Calu3 (cell line): ENCODE results near the gene HMGA1. TPM values are rescaled to one million over a fixed set of nuclear protein-coding genes. Genes with fewer than 3 reads are reported as not detected.

ENCODE experiments used
- BruUV-seq: library from RNA; stranded (reverse); fragments of 400-500 nt; replicated peaks from 2 replicates; lab custom pipeline; 2021; lab: Mats Ljungman, UMichigan
- CTCF ChIA-PET: fragments of 300-600 bp; sonication (Branson Sonifier 250); formaldehyde crosslinking; loops from one replicate; lab custom pipeline; 2022; ENCODE audit warnings: antibody characterized with exemption; lab: Charles Lee
- DNase-seq: peaks from one replicate; pipeline ENCODE4 v3.0.0; 2022
- H3K27ac Mint-ChIP-seq: one replicate; pipeline ENCODE4 v1.8.0; 2022; ENCODE audit warnings: mixed read lengths; ENCODE audit not compliant: unreplicated experiment
- H3K27me3 Mint-ChIP-seq: one replicate; pipeline ENCODE4 v1.8.0; 2022; ENCODE audit warnings: mixed read lengths; ENCODE audit not compliant: unreplicated experiment
- H3K36me3 Mint-ChIP-seq: one replicate; pipeline ENCODE4 v1.8.0; 2022; ENCODE audit warnings: mild to moderate bottlenecking, moderate library complexity, mixed read lengths; ENCODE audit not compliant: insufficient read depth, unreplicated experiment
- H3K4me1 Mint-ChIP-seq: one replicate; pipeline ENCODE4 v1.8.0; 2022; ENCODE audit warnings: mild to moderate bottlenecking, low read depth, mixed read lengths; ENCODE audit not compliant: unreplicated experiment
- H3K4me3 Mint-ChIP-seq: one replicate; pipeline ENCODE4 v1.8.0; 2022; ENCODE audit warnings: mild to moderate bottlenecking, low read depth, moderate library complexity, mixed read lengths; ENCODE audit not compliant: unreplicated experiment
- H3K9me3 Mint-ChIP-seq: one replicate; pipeline ENCODE4 v1.8.0; 2022; ENCODE audit warnings: low read depth, mixed read lengths; ENCODE audit not compliant: unreplicated experiment
- intact Hi-C: fragments of 100-400 bp; cut with micrococcal nuclease; formaldehyde crosslinking; loops from one replicate; pipeline ENCODE4 v1.10.0; 2022; ENCODE audit not compliant: unreplicated experiment
- total RNA-seq: library from RNA; stranded (reverse); gene quantifications from 2 replicates; pipeline ENCODE4 v1.2.3, GENCODE V29; 2022
- TF ChIP-seq, protein P1 (sequence below): fragments of 200-600 bp; IDR thresholded peaks from one replicate; pipeline ENCODE4 v1.8.0; 2022; ENCODE audit warnings: antibody characterized with exemption; ENCODE audit not compliant: unreplicated experiment

HMGA1 gene
- total RNA-seq, 1 experiment from 2014 or later: 1,138 TPM

DNA sequence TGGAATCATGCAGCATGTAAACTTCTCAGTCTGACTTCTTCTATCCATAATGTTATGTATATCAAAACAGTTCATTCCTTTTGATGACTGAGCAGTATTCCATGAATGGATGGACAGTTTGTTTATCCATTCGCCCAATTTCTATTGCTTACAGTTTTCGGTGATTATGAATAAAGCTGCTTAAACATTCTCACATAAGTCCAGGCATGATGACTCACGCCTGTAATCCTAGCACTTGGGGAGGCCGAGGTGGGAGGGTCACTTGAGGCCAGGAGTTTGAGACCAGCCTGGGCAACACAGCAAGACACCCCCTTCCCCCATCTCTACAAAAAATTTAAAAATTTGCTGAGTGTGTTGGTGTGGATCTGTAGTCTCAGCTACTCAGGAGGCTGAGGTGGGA lies 22.9 kb upstream of the HMGA1 start:
- no peaks in the 10 kb centered on the region for H3K9me3 Mint-ChIP-seq
- H3K27me3 Mint-ChIP-seq: no peaks in the 10 kb centered on the region
- H3K36me3 Mint-ChIP-seq: no peaks in the 10 kb centered on the region
- no peaks in the 10 kb centered on the region for H3K4me1 Mint-ChIP-seq
- no peak for DNase-seq
- no TSS peak for BruUV-seq
- no peak overlapping the region for H3K4me3 Mint-ChIP-seq
- TF ChIP-seq, protein P1, sequence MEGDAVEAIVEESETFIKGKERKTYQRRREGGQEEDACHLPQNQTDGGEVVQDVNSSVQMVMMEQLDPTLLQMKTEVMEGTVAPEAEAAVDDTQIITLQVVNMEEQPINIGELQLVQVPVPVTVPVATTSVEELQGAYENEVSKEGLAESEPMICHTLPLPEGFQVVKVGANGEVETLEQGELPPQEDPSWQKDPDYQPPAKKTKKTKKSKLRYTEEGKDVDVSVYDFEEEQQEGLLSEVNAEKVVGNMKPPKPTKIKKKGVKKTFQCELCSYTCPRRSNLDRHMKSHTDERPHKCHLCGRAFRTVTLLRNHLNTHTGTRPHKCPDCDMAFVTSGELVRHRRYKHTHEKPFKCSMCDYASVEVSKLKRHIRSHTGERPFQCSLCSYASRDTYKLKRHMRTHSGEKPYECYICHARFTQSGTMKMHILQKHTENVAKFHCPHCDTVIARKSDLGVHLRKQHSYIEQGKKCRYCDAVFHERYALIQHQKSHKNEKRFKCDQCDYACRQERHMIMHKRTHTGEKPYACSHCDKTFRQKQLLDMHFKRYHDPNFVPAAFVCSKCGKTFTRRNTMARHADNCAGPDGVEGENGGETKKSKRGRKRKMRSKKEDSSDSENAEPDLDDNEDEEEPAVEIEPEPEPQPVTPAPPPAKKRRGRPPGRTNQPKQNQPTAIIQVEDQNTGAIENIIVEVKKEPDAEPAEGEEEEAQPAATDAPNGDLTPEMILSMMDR: no peak
- H3K27ac Mint-ChIP-seq: no peak overlapping the region
- intact Hi-C loops: no loop called here
- CTCF ChIA-PET: no interaction called here

DNA sequence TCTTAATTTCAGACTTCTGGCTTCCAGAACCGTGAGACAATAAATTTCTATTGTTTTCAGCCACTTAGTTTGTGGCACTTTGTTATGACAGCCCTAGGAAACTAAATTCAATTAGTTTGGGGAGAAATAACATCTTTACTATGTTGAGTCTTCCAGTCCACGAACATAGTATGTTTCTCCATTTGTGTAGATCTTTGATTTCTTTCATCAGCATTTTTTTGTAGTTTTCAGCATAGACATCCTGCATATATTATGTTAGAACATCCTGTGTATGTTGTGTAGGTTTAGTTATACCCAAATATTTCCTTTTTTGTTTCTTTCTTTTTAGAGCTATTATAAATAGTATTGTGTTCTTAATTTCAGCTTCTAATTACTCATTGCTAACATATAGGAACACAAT lies 18.0 kb upstream of the HMGA1 start:
- no peak for DNase-seq
- Mint-ChIP-seq H3K36me3 (no peaks in the 10 kb centered on the region), H3K9me3 (no peaks in the 10 kb centered on the region), H3K4me1 (peaks cover 8% of the 10 kb centered on the region), H3K27ac (no peak overlapping the region), H3K27me3 (no peaks in the 10 kb centered on the region), H3K4me3 (no peak overlapping the region)
- no TSS peak for BruUV-seq
- TF ChIP-seq, protein P1: no peak
- CTCF ChIA-PET: interaction anchor here (0.6 kb wide), 1 partner anchor 9 kb away, joined by 3 read pairs; no protein-coding TSS in a partner anchor
- intact Hi-C loops: no loop called here

- peaks cover 52% of the 10 kb centered on the region for H3K4me1 Mint-ChIP-seq
- DNase-seq: no peak
- TF ChIP-seq, protein P1: no peak
- peaks cover 14% of the 10 kb centered on the region for H3K36me3 Mint-ChIP-seq
- CTCF ChIA-PET: interaction anchor here (0.8 to 2.8 kb wide), 10 partner anchors 11 to 801 kb away, joined by 3 to 12 read pairs (median 6); partner anchors contain the start of gene HMGA1
- H3K9me3 Mint-ChIP-seq: no peaks in the 10 kb centered on the region
- peak overlapping the region; percentile 59 for H3K27ac Mint-ChIP-seq
- H3K27me3 Mint-ChIP-seq: no peaks in the 10 kb centered on the region
- peak overlapping the region; percentile 51 for H3K4me3 Mint-ChIP-seq
- BruUV-seq: no TSS peak
- intact Hi-C loops: no loop called here
Observed at GRCh38 chr6:34223381-34223955, 13.2 kb upstream of the HMGA1 start.

DNA sequence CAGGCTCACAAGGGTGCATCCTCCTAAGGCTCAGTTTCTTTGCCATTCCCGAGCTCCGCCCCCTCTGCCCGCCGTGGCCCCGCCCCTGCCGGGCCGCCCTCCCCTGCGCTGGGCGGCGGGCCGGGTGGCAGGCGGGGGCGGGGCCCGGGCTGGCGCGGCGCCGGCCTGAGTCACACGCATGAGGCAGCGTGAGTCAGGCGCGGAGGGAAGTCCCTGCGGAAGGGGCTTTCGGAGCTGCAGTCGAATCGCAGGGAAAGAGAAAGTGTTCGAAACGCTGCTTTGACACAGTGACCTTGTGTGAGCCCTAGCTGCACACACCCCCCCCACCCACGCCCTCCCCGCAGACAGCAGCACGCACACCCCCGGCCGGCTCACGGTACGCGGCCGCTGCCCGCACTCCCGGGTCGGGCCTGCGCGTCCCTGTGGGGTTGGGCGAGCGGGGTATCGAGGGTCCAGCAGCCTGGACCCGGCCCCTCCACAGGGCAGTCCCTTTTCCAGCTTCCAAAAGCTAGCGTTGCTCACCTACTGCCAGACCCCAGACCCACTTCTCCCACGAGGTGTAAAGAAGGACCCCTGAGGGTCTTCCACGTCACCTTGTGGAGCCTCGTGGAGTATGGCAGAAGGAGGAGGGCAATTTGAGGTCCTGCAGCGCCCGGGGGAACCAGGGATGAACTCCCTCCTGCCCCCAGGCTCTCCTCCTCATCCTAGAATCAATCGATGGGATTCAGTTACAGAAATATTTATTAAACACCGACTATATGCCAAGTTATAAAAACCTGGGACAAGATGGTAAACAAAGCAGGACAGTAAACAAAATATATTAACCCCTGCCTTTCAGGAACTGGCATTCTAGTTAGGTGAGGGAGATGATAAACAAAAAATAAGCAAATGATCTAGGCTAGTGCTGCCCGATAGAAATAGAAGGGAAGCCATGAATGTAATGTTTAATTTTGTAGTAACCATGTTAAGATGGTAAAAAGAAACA lies 12.4 kb upstream of the HMGA1 start:
- no peaks in the 10 kb centered on the region for H3K27me3 Mint-ChIP-seq
- BruUV-seq: TSS peak; percentile 89
- H3K4me3 Mint-ChIP-seq: peak overlapping the region; percentile 51
- TF ChIP-seq, protein P1: no peak
- H3K4me1 Mint-ChIP-seq: peaks cover 59% of the 10 kb centered on the region
- CTCF ChIA-PET: interaction anchor here (0.8 to 2.8 kb wide), 10 partner anchors 10 to 802 kb away, joined by 3 to 12 read pairs (median 6); partner anchors contain the start of gene HMGA1
- peak overlapping the region; percentile 59 for H3K27ac Mint-ChIP-seq
- no peaks in the 10 kb centered on the region for H3K9me3 Mint-ChIP-seq
- H3K36me3 Mint-ChIP-seq: peaks cover 20% of the 10 kb centered on the region
- DNase-seq: peak; percentile 99
- intact Hi-C loops: no loop called here
